Ovary (tissue), 9 donors: ENCODE data around the gene ATXN2. TPM values are rescaled to one million over a fixed set of nuclear protein-coding genes. Genes with fewer than 3 reads are reported as not detected.

Experiments used
- DNase-seq, 5 donors: peaks; one replicate each; pipeline ENCODE4 v3.0.0-alpha.2; 2019 to 2020
- H3K27ac ChIP-seq, 2 donors: fragments of 200-600 bp; one replicate each; pipeline versions ENCODE4 v1.5.1 to v1.8.0; 2019 to 2022
- H3K27me3 ChIP-seq: fragments of 200-600 bp; one replicate; pipeline ENCODE4 v1.8.0; 2022
- H3K36me3 ChIP-seq: fragments of 200-600 bp; sonication (generic); one replicate; pipeline ENCODE4 v1.5.1; 2019
- H3K4me1 ChIP-seq: one replicate; pipeline ENCODE4 v1.8.1; 2013; ENCODE audit warnings: mild to moderate bottlenecking, moderate library complexity; ENCODE audit not compliant: insufficient read depth
- H3K4me3 ChIP-seq: fragments of 200-600 bp; sonication (generic); one replicate; pipeline ENCODE4 v1.5.1; 2017
- H3K9me3 ChIP-seq, 2 donors: fragments of 200-600 bp in 1 of 2; sonication (generic) in 1 of 2; one replicate each; pipeline versions ENCODE4 v1.5.1 to v1.8.1; 2013 to 2019; ENCODE audit warnings: mild to moderate bottlenecking in 1 of 2, moderate library complexity in 1 of 2
- CTCF ChIP-seq, 3 donors: fragments of 450-650 bp in 2 of 3; fragments of 200-600 bp in 1 of 3; IDR thresholded peaks; one replicate each; pipeline versions ENCODE4 v1.5.1 to v1.8.0; 2016 to 2022; ENCODE audit warnings: antibody characterized with exemption in 3 of 3, mild to moderate bottlenecking in 1 of 3
- EP300 ChIP-seq: sonication (generic); formaldehyde crosslinking; IDR thresholded peaks from one replicate; pipeline ENCODE4 v1.6.1; 2017; ENCODE audit warnings: antibody characterized with exemption
- POLR2A ChIP-seq: fragments of 450-650 bp; IDR thresholded peaks from one replicate; pipeline ENCODE4 v1.6.1; 2017; ENCODE audit warnings: antibody characterized with exemption, mild to moderate bottlenecking, moderate library complexity
- WGBS, 3 donors: extraction: QIAGEN DNeasy Blood & Tissue Kit in 1 of 3; methylation state at CpG; one replicate each; pipeline versions ENCODE4 v1.1.5 to v1.1.7; 2013 to 2017; 5-methylcytosine and 5-hydroxymethylcytosine counted together
- intact Hi-C, 4 donors: fragments of 100-400 bp; cut with DNase I; formaldehyde crosslinking; loops; one replicate each; pipeline versions ENCODE4 v1.11.0 to v1.15.1; 2022 to 2023
- polyA plus RNA-seq, 2 donors: library from polyadenylated mRNA; stranded (reverse); fragments of 200-250 nt in 1 of 2; fragments of 350-450 nt in 1 of 2; fragmentation: Illumina TruSeq in 1 of 2; extraction: RNeasy Lipid Tissue Mini Kit (QIAGEN cat#74804) in 1 of 2; gene quantifications; one replicate each; pipeline ENCODE4 v1.2.3, GENCODE V29; 2013 to 2014
- total RNA-seq, 7 donors: library from RNA; depleted of rRNA in 2 of 7; stranded (reverse); fragments of >200 nt in 2 of 7; fragmentation: NEBNext Ultra II Directional in 3 of 7; extraction: Animal tissue kit (Norgen Biotek cat#: 25700) in 3 of 7; gene quantifications; one replicate each; pipeline versions ENCODE4 v1.1.0 to v1.2.4, GENCODE V29; 2016 to 2023
- donor health status: DM: no; HTN: no; CAD: no; lungs with moderate emphysema.
- donor health status: DM: no; HTN: no; CAD: no.
- donor health status: Bipolar disorder and iron deficiency.
- donor health status: DM: yes; HTN: yes; CAD: no.
- donor health status: DM: no; HTN: no; CAD: no.
- donor health status: DM: yes; HTN: yes; CAD: no.

Gene ATXN2
- total and polyA plus RNA-seq, 9 donors: 28.4 to 106 (median 60.9) TPM

GRCh38 chr12:111590552-111590951 is 8.6 kb downstream of the ATXN2 start:
- WGBS, 3 donors: 81 to 86% (median 86%) methylated on average over 6 of the region's 6 CpGs
- no peak overlapping the region for H3K4me3 ChIP-seq
- no peaks in the 10 kb centered on the region for H3K9me3 ChIP-seq
- no peak overlapping the region for H3K27ac ChIP-seq
- intact Hi-C loops: no loop called here
- no peak for TF ChIP-seq POLR2A
- TF ChIP-seq EP300: no peak
- no peak for TF ChIP-seq CTCF (IDR thresholded peaks at IDR 0.05)
- DNase-seq: no peak
- H3K4me1 ChIP-seq: peaks cover 10% of the 10 kb centered on the region
- H3K27me3 ChIP-seq: no peaks in the 10 kb centered on the region
- no peaks in the 10 kb centered on the region for H3K36me3 ChIP-seq

- TF ChIP-seq POLR2A (no peak), CTCF (IDR thresholded peaks at IDR 0.05) (no peak), EP300 (no peak)
- intact Hi-C loops: no loop called here
- Histone ChIP-seq H3K36me3 (no peaks in the 10 kb centered on the region), H3K4me3 (no peak overlapping the region), H3K27me3 (no peaks in the 10 kb centered on the region), H3K4me1 (peaks cover 9% of the 10 kb centered on the region), H3K27ac (no peak overlapping the region), H3K9me3 (no peaks in the 10 kb centered on the region)
- 92 to 97% (median 94%) methylated on average over 9 of the region's 9 CpGs for WGBS, 3 donors
- peak in 1 of 5 donors; percentile 18 for DNase-seq
Measured at GRCh38 chr12:111589601-111590000, 9.5 kb downstream of the ATXN2 start.

GRCh38 chr12:111588010-111588409 is 11.1 kb downstream of the ATXN2 start:
- Histone ChIP-seq H3K4me1 (peaks cover 9% of the 10 kb centered on the region), H3K4me3 (no peak overlapping the region), H3K27ac (no peak overlapping the region), H3K9me3 (no peaks in the 10 kb centered on the region), H3K27me3 (no peaks in the 10 kb centered on the region), H3K36me3 (no peaks in the 10 kb centered on the region)
- TF ChIP-seq POLR2A (no peak), EP300 (no peak), CTCF (IDR thresholded peaks at IDR 0.05) (no peak)
- WGBS, 3 donors: 83 to 89% (median 85%) methylated on average over 3 of the region's 3 CpGs
- intact Hi-C loops: no loop called here
- DNase-seq: no peak

- Histone ChIP-seq H3K36me3 (no peaks in the 10 kb centered on the region), H3K27ac (no peak overlapping the region), H3K27me3 (no peaks in the 10 kb centered on the region), H3K4me3 (no peak overlapping the region), H3K4me1 (peaks cover 7% of the 10 kb centered on the region), H3K9me3 (no peaks in the 10 kb centered on the region)
- 13 to 28% (median 24%) methylated on average over 4 of the region's 4 CpGs for WGBS, 3 donors
- TF ChIP-seq EP300 (no peak), CTCF (IDR thresholded peaks at IDR 0.05) (no peak), POLR2A (no peak)
- DNase-seq: no peak
- intact Hi-C loops: no loop called here
Measured at GRCh38 chr12:111586986-111587385, 12.1 kb downstream of the ATXN2 start.

GRCh38 chr12:111585690-111586089 is 13.4 kb downstream of the ATXN2 start:
- TF ChIP-seq POLR2A: no peak
- TF ChIP-seq EP300: no peak
- TF ChIP-seq CTCF (IDR thresholded peaks at IDR 0.05): no peak
- no peaks in the 10 kb centered on the region for H3K36me3 ChIP-seq
- H3K27ac ChIP-seq: no peak overlapping the region
- intact Hi-C loops: no loop called here
- H3K9me3 ChIP-seq: no peaks in the 10 kb centered on the region
- WGBS, 3 donors: 57 to 66% (median 57%) methylated on average over 5 of the region's 5 CpGs
- no peak overlapping the region for H3K4me3 ChIP-seq
- no peak for DNase-seq
- no peaks in the 10 kb centered on the region for H3K27me3 ChIP-seq
- peaks cover 8% of the 10 kb centered on the region for H3K4me1 ChIP-seq
